ENCODE results near the gene MBNL1.
"Not testable (repeated sequence)": the region's sequence is repeated elsewhere in the genome, so short reads cannot be mapped to it uniquely, and the experiment has no call there.

The MBNL1 gene

DNA sequence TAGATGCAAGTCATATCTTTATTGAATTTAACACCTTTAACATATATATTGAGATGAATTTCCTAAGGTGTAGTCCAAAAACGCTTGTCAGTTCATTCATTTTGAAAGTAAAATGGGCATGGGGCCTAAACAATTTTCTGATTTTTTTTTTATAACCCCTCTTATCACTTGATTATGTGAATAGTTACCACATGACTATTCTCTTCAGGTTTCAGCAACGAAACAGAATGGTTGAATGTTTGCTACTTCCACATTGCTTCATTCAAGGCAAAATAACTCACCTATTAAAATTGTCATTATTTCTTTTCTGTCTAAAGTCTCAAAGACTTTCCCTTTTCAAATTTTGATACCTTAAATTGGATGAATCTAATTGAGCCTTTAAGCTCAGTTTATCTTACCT, 96.4 kb downstream of the MBNL1 start:
- no peak overlapping the region for H3K4me3 ChIP-seq (ENCODE audit: low read depth, low read length)

DNA sequence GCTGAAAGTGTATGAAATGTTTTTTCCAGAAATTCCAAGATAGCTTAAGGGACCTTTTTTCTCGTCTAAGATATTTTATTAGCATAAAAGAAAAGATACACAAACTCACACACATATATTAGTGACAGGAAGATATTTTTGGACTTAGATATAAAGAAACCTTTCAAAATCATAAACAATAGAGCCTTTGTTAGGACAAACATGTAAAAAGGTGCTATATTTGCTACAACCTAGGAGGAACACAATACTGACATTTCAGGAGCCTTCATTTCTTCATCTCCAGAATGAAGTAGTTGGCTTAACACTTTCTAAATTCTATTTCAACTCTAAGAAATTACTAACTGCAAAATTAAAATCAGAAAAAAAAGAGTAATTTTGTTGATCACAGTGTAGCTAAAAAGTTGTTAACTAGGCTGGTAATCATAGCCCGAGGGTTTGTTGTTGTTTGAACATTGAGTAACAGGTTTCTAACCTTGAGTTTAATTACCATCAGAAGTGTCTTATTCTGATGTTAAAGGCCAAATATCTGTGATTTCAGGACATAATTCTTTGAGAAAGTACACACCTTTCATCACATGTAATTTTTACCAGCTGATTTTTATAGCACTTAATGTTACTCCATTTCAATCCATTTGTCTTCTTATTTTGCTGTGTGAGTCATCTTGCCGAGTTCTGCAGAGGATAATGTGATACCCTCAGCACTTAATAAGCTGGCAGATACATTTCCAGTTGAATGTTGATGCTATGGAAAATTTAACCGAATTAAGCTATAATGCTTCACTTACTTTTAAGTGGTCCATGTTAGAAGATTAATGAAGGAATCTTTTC, 97.3 kb downstream of the MBNL1 start:
- TF ChIP-seq, protein P1, sequence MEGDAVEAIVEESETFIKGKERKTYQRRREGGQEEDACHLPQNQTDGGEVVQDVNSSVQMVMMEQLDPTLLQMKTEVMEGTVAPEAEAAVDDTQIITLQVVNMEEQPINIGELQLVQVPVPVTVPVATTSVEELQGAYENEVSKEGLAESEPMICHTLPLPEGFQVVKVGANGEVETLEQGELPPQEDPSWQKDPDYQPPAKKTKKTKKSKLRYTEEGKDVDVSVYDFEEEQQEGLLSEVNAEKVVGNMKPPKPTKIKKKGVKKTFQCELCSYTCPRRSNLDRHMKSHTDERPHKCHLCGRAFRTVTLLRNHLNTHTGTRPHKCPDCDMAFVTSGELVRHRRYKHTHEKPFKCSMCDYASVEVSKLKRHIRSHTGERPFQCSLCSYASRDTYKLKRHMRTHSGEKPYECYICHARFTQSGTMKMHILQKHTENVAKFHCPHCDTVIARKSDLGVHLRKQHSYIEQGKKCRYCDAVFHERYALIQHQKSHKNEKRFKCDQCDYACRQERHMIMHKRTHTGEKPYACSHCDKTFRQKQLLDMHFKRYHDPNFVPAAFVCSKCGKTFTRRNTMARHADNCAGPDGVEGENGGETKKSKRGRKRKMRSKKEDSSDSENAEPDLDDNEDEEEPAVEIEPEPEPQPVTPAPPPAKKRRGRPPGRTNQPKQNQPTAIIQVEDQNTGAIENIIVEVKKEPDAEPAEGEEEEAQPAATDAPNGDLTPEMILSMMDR (IDR thresholded peaks at IDR 0.05; ENCODE audit: low read depth, low read length): no peak

More for the DNA sequence above, 96.4 kb downstream of the MBNL1 start:
- TF ChIP-seq, protein P1 (IDR thresholded peaks at IDR 0.05; ENCODE audit: low read depth, low read length): no peak

DNA sequence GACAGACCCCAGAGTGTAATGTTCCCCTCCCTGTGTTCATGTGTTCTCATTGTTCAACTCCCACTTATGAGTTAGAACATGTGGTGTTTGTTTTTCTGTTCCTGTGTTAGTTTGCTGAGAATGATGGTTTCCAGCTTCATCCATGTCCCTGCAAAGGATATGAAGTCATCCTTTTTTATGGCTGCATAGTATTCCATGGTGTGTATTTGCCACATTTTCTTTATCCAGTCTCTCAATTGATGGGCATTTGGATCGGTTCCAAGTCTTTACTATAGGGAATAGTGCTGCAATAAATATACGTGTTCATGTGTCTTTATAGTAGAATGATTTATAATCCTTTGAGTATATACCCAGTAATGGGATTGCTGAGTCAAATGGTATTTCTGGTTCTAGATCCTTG, 98.5 kb downstream of the MBNL1 start:
- H3K4me3 ChIP-seq (ENCODE audit: low read depth, low read length): not testable (repeated sequence)

More for the DNA sequence above, 97.3 kb downstream of the MBNL1 start:
- H3K4me3 ChIP-seq (ENCODE audit: low read depth, low read length): no peak overlapping the region

DNA sequence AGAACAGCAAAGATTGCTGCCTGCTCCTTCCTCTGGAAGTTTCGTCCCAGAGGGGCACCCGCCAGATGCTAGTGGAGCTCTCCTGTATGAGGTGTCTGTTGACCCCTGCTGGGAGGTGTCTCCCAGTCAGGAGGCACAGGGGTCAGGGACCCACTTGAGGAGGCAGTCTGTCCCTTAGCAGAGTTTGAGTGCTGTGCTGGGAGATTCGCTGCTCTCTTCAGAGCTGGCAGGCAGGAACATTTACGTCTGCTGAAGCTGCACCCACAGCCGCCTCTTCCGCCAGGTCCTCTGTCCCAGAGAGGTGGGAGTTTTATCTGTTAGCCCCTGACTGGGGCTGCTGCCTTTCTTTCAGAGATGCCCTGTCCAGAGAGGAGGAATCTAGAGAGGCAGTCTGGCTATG, 103.9 kb downstream of the MBNL1 start:
- not testable (repeated sequence) for H3K4me3 ChIP-seq (ENCODE audit: low read depth, low read length)

DNA sequence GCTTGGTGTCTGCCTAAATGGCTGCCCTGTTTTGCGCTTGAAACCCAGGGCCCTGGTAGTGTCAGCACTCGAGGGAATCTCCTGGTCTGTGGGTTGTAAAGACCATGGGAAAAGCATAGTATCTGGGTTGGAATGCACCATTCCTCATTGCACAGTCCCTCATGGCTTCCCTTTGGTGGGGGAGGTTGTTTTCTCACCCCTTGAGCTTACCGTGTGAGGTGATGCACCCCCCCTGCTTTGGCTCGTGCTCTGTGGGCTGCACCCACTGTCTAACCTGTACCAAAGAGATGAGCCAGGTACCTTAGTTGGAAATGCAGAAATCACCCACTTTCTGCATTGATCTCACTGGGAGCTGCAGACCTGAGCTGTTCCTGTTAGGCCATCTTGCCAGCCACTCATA, 104.7 kb downstream of the MBNL1 start:
- H3K4me3 ChIP-seq (ENCODE audit: low read depth, low read length): no peak overlapping the region
- TF ChIP-seq, protein P1 (IDR thresholded peaks at IDR 0.05; ENCODE audit: low read depth, low read length): no peak

DNA sequence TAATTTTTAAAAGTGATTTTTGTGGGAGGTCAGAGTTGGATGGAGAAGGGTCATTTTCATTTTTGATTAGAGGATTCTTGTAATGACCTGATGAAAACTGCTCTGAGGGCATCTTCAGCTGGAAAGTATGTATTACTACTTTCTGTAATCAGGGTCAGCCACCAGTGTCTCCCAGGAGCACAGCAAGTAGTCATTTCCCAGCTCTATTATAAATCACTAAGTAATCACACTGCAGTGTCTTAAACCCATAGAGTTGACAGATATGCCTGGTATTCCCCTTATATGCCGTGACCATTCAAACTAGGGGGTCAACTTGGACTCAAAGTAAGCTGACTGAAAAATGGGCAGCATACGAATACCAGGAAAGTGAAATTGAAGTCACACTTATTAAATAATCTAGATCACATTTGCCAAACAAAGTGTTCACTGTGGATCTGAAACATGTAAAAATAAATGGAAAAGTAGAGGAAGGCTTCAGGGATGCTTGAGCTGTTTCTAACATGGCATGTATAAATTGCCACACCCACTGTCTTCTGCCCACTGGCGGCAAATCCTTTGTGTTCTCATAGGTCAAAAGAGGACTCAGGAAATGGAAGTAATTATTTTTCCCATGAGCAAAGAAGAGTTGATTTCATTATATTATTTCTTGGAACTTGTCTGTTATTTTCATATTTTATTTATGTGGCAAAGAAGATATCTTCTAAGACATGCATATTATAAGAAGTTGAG, 105.7 kb downstream of the MBNL1 start:
- no peak overlapping the region for H3K4me3 ChIP-seq (ENCODE audit: low read depth, low read length)
- TF ChIP-seq, protein P1 (IDR thresholded peaks at IDR 0.05; ENCODE audit: low read depth, low read length): no peak

DNA sequence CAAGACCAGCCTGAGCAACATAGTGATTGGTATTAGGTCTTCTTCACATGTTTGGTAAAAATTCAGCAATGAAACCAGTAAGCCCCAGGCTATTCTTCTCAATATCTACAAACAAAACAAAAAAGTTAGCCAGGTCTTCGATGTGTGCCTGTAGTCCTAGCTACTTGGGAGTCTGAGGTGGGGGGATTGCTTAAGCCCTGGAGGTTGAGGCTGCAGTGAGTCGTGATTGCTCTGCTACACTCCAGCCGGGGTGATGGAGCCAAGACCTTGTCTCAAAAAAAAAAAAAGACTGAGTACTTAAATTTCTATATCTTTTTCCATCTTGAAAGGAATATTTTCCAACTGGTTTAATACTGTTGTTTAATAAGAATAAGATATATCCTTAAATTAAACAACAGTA, 106.8 kb downstream of the MBNL1 start:
- TF ChIP-seq, protein P1 (IDR thresholded peaks at IDR 0.05; ENCODE audit: low read depth, low read length): no peak
- no peak overlapping the region for H3K4me3 ChIP-seq (ENCODE audit: low read depth, low read length)

DNA sequence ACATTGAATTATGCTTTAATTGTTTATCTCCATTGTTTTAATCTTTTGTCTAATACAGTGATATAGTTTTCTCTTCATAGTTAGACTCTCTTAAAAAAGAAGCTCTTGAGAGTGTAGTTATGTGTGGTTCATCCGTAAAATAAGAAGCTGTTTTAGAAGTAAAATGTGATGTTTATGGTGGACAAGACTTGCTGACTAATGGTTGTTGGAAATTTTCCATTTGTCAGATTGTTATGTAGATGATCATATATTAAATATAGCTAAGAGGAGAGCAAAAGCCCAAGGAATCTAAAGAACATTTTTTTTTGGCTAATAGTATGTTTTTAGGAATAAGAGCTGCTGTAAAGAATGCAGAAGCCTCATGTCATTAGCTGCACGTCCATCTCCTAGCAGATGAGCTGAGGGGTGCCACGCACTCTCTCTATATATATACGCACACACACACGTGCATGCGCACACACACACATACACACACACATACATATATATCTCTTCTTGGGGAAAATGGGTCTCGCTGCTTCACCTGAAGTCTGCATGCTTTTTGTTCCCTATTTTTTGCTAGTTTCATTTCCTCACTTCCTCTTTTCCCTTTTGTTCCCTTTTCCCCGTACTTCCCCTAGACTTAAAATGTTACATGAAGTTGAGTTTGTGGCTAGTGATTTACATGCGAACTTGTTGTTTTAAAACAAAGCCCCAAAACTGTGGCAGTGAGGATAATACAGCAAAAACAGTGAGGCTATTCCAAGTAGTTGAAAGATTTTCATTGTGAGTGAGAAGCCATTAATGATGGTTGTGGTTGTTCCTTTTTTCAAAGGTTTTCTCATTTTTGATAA, 107.8 kb downstream of the MBNL1 start:
- TF ChIP-seq, protein P1 (IDR thresholded peaks at IDR 0.05; ENCODE audit: low read depth, low read length): no peak
- no peak overlapping the region for H3K4me3 ChIP-seq (ENCODE audit: low read depth, low read length)

All from WI38 (cell line).